CD4-positive, alpha-beta T cell (primary cell): ENCODE results near the gene SLC50A1. TPM values are rescaled to one million over a fixed set of nuclear protein-coding genes. Genes with fewer than 3 reads are reported as not detected.

Experiments
- ATAC-seq: fragments of 200-7000 bp; cut with Tn5 transposase; one replicate; pipeline ENCODE4 v1.10.0; 2022; ENCODE audit warnings: mild to moderate bottlenecking; ENCODE audit not compliant: poor library complexity
- CTCF ChIA-PET: fragments of 350-600 bp; sonication (Branson Sonifier 250); formaldehyde crosslinking; loops from one replicate; lab custom pipeline; 2021; ENCODE audit warnings: antibody characterized with exemption, inconsistent platforms; lab: Charles Lee
- POLR2A ChIA-PET: fragments of 350-600 bp; sonication (Branson Sonifier 250); formaldehyde crosslinking; loops from one replicate; lab custom pipeline; 2021; ENCODE audit warnings: antibody characterized with exemption, inconsistent platforms; lab: Charles Lee
- DNase-seq, 14 experiments: peaks; one replicate each; pipeline ENCODE4 v3.0.0-alpha.2; 2013 to 2020; ENCODE audit warnings: mixed read lengths in 2 of 14
- H3K27ac ChIP-seq, 2 donors: one replicate each; pipeline versions ENCODE4 v1.5.1 to v1.7.0; 2013; ENCODE audit warnings: low read length in 2 of 2, low read depth in 1 of 2, mild to moderate bottlenecking in 1 of 2
- H3K27me3 ChIP-seq, 2 experiments: 1 replicate in 1 of 2; 2 replicates in 1 of 2; pipeline versions ENCODE4 v1.6.1 to v1.7.0; 2013; ENCODE audit warnings: low read length in 2 of 2, control low read depth in 1 of 2, mild to moderate bottlenecking in 1 of 2, moderate library complexity in 1 of 2; ENCODE audit not compliant: insufficient read depth in 2 of 2, control insufficient read depth in 1 of 2
- H3K36me3 ChIP-seq: one replicate; pipeline ENCODE4 v1.6.1; 2013; ENCODE audit warnings: low read length, control low read depth; ENCODE audit not compliant: insufficient read depth
- H3K4me1 ChIP-seq: one replicate; pipeline ENCODE4 v1.6.1; 2013; ENCODE audit warnings: low read length, control low read depth; ENCODE audit not compliant: insufficient read depth
- H3K4me3 ChIP-seq: one replicate; pipeline ENCODE4 v1.5.1; 2013; ENCODE audit warnings: mild to moderate bottlenecking, low read length, moderate library complexity
- H3K9me3 ChIP-seq, 2 experiments: 1 replicate in 1 of 2; 2 replicates in 1 of 2; pipeline versions ENCODE4 v1.6.1 to v1.7.0; 2013; ENCODE audit warnings: low read length in 2 of 2, mild to moderate bottlenecking in 2 of 2, control low read depth in 1 of 2, moderate library complexity in 1 of 2; ENCODE audit not compliant: control insufficient read depth in 1 of 2, insufficient read depth in 1 of 2
- H3K27ac Mint-ChIP-seq: one replicate; pipeline ENCODE4 v1.8.0; 2020; ENCODE audit warnings: mixed read lengths
- H3K27me3 Mint-ChIP-seq: one replicate; pipeline ENCODE4 v1.8.0; 2021; ENCODE audit warnings: mixed read lengths
- H3K36me3 Mint-ChIP-seq: one replicate; pipeline ENCODE4 v1.8.0; 2021; ENCODE audit warnings: low read depth, mixed read lengths
- H3K4me1 Mint-ChIP-seq: one replicate; pipeline ENCODE4 v1.8.0; 2021; ENCODE audit warnings: low read depth, mixed read lengths
- H3K4me3 Mint-ChIP-seq: one replicate; pipeline ENCODE4 v1.8.0; 2020; ENCODE audit warnings: mild to moderate bottlenecking, mixed read lengths
- H3K9me3 Mint-ChIP-seq: one replicate; pipeline ENCODE4 v1.8.0; 2020; ENCODE audit warnings: mixed read lengths
- CTCF ChIP-seq: fragments of 200-600 bp; IDR thresholded peaks from one replicate; pipeline ENCODE4 v1.8.0; 2022; ENCODE audit warnings: antibody characterized with exemption, mild to moderate bottlenecking
- intact Hi-C, 2 experiments: fragments of 100-400 bp; cut with DNase I in 1 of 2; cut with micrococcal nuclease in 1 of 2; formaldehyde crosslinking; loops; one replicate each; pipeline versions ENCODE4 v1.15.1 to v1.9.0; 2023 to 2025; cut with DNase I, micrococcal nuclease
- total RNA-seq, 174 experiments: library from RNA in 2 of 174; stranded (reverse) in 2 of 174; gene quantifications; one replicate each; pipeline ENCODE4 v1.2.3 and lab custom pipeline; 2021 to 2026

SLC50A1 gene
- total RNA-seq, 2 experiments from 2014 or later, result 10.2 to 12.5 TPM

DNA sequence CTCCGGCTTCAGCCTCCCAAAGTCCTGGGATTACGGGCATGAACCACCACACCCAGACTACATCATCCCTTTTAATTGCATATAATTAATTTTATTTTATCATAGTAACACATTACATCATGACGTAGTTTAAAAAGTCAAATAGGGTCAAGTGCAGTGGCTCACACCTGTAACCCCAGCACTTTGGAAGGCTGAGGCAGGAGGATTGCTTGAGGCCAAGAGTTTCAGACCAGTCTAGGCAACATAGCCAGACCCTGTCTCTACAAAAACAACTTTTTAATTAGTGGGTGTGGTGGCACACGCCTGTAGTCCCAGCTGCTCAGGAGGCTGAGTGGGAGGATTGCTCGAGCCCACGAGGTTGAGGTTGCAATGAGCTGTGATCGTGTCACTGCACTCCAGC, 36.3 kb upstream of the SLC50A1 start:
- intact Hi-C loops, result loop anchor here in 1 of 2 experiments (10.0 kb wide), 1 partner anchor 495 kb away; no protein-coding TSS in a partner anchor

GRCh38 chr1:155103325-155103724, 32.3 kb upstream of the SLC50A1 start:
- Histone ChIP-seq H3K27me3 (peaks cover 0 to 3% of the 10 kb centered on the region in 2 experiments), H3K4me3 (no peak overlapping the region), H3K9me3 (no peaks in the 10 kb centered on the region), H3K27ac (no peak overlapping the region), H3K36me3 (no peaks in the 10 kb centered on the region), H3K4me1 (no peaks in the 10 kb centered on the region)
- no peak for ATAC-seq
- no peak for TF ChIP-seq CTCF
- POLR2A ChIA-PET, result no interaction called here
- peaks cover 4% of the 10 kb centered on the region for H3K27me3 Mint-ChIP-seq
- CTCF ChIA-PET, result no interaction called here
- no peak overlapping the region for H3K27ac Mint-ChIP-seq
- no peaks in the 10 kb centered on the region for H3K9me3 Mint-ChIP-seq
- DNase-seq, result no peak
- no peaks in the 10 kb centered on the region for H3K4me1 Mint-ChIP-seq
- intact Hi-C loops, result no loop called here
- H3K4me3 Mint-ChIP-seq, result no peak overlapping the region
- no peaks in the 10 kb centered on the region for H3K36me3 Mint-ChIP-seq

More for the DNA sequence above, 36.3 kb upstream of the SLC50A1 start:
- no peaks in the 10 kb centered on the region for H3K9me3 Mint-ChIP-seq
- POLR2A ChIA-PET, result no interaction called here
- no peaks in the 10 kb centered on the region for H3K4me1 ChIP-seq
- no peaks in the 10 kb centered on the region for H3K27me3 ChIP-seq
- CTCF ChIA-PET, result no interaction called here
- DNase-seq (no peak), ATAC-seq (no peak)
- H3K9me3 ChIP-seq, result no peaks in the 10 kb centered on the region
- no peak overlapping the region for H3K27ac Mint-ChIP-seq
- no peak for TF ChIP-seq CTCF
- H3K27ac ChIP-seq, result no peak overlapping the region
- no peak overlapping the region for H3K4me3 ChIP-seq
- no peaks in the 10 kb centered on the region for H3K36me3 Mint-ChIP-seq
- no peak overlapping the region for H3K4me3 Mint-ChIP-seq
- no peaks in the 10 kb centered on the region for H3K36me3 ChIP-seq
- H3K27me3 Mint-ChIP-seq, result peaks cover 4% of the 10 kb centered on the region
- H3K4me1 Mint-ChIP-seq, result no peaks in the 10 kb centered on the region

- ChIA-PET POLR2A (no interaction called here), CTCF (interaction anchor here (1.3 kb wide), 1 partner anchor 88 kb away, joined by 3 read pairs; no protein-coding TSS in a partner anchor)
- Mint-ChIP-seq H3K27me3 (peaks cover 4% of the 10 kb centered on the region), H3K4me3 (no peak overlapping the region), H3K27ac (no peak overlapping the region), H3K4me1 (no peaks in the 10 kb centered on the region), H3K36me3 (no peaks in the 10 kb centered on the region), H3K9me3 (no peaks in the 10 kb centered on the region)
- ATAC-seq (no peak), DNase-seq (no peak)
- no peaks in the 10 kb centered on the region for H3K4me1 ChIP-seq
- no peak overlapping the region for H3K4me3 ChIP-seq
- no peak for TF ChIP-seq CTCF
- H3K27ac ChIP-seq, result no peak overlapping the region
- intact Hi-C loops, result no loop called here
- H3K27me3 ChIP-seq, result peaks cover 0 to 3% of the 10 kb centered on the region in 2 experiments
- H3K36me3 ChIP-seq, result no peaks in the 10 kb centered on the region
- H3K9me3 ChIP-seq, result no peaks in the 10 kb centered on the region
Observed at GRCh38 chr1:155104605-155105534, 30.8 kb upstream of the SLC50A1 start.
